ENCODE data around the gene ZNF407.

DNA sequence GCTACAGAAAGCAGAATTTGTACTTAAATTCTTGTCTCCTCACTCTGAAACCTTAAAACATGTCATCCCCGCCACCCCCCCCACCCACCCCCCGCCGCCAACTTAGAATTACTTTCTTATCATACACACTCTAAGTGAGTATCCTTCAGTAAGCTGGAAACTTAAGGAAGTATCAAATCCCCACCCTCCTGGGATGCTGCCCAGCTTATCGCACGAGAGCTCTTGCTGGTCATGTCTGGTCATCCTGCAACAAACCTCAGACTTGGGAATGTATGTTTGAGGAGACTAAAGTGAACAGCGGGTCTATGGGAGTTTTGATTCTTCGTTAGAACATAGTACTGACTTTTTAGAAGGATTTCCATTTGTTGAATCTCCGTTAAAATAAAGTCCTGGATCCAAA is 408.0 kb downstream of the ZNF407 start:
- TF ChIP-seq, protein P1, sequence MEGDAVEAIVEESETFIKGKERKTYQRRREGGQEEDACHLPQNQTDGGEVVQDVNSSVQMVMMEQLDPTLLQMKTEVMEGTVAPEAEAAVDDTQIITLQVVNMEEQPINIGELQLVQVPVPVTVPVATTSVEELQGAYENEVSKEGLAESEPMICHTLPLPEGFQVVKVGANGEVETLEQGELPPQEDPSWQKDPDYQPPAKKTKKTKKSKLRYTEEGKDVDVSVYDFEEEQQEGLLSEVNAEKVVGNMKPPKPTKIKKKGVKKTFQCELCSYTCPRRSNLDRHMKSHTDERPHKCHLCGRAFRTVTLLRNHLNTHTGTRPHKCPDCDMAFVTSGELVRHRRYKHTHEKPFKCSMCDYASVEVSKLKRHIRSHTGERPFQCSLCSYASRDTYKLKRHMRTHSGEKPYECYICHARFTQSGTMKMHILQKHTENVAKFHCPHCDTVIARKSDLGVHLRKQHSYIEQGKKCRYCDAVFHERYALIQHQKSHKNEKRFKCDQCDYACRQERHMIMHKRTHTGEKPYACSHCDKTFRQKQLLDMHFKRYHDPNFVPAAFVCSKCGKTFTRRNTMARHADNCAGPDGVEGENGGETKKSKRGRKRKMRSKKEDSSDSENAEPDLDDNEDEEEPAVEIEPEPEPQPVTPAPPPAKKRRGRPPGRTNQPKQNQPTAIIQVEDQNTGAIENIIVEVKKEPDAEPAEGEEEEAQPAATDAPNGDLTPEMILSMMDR (IDR thresholded peaks at IDR 0.05): no peak
- TF ChIP-seq EP300 (IDR thresholded peaks at IDR 0.05): no peak
